ENCODE measurements around the gene CTDP1.

The CTDP1 gene

DNA sequence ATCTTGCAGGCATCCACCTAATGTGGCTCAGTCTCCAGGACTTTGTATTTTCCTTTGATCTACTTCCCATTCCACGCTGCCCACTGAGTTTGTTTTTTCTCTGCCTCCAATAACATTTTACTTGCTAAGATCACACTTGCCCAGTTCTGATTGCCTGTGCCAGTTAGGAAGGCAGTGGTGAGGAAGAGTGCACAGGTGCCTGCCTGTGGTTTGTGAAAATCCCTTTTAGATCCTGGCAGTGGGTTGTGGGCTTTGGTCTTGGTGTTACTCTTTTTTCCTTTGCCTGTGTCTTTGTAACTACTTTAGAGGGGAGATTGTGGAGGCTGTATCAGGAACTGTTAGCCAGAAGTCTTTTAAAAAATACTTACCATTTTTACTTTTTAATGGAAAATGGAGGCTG lies 81.3 kb downstream of the CTDP1 start:
- in situ Hi-C loops (cut with MboI; ENCODE audit: low pct_unique_long_range_greater_than_20kb, low sequenced_read_pairs, unreplicated experiment): no loop called here
- TF ChIP-seq, protein P1, sequence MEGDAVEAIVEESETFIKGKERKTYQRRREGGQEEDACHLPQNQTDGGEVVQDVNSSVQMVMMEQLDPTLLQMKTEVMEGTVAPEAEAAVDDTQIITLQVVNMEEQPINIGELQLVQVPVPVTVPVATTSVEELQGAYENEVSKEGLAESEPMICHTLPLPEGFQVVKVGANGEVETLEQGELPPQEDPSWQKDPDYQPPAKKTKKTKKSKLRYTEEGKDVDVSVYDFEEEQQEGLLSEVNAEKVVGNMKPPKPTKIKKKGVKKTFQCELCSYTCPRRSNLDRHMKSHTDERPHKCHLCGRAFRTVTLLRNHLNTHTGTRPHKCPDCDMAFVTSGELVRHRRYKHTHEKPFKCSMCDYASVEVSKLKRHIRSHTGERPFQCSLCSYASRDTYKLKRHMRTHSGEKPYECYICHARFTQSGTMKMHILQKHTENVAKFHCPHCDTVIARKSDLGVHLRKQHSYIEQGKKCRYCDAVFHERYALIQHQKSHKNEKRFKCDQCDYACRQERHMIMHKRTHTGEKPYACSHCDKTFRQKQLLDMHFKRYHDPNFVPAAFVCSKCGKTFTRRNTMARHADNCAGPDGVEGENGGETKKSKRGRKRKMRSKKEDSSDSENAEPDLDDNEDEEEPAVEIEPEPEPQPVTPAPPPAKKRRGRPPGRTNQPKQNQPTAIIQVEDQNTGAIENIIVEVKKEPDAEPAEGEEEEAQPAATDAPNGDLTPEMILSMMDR (IDR thresholded peaks at IDR 0.05; ENCODE audit: extremely low read depth, insufficient read depth, missing control alignments): no peak

DNA sequence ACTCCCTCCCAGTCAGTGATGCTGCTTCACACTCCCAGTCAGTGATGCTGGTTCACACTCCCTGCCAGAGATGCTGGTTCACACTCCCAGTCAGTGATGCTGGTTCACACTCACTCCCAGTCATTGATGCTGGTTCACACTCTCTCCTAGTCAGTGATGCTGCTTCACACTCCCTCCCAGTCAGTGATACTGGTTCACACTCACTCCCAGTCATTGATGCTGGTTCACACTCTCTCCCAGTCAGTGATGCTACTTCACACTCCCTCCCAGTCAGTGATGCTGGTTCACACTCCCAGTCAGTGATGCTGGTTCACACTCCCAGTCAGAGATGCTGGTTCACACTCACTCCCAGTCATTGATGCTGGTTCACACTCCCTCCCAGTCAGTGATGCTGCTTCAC lies 83.8 kb downstream of the CTDP1 start:
- DNase-seq (ENCODE audit: low spot score): no peak
- in situ Hi-C loops (cut with MboI; ENCODE audit: low pct_unique_long_range_greater_than_20kb, low sequenced_read_pairs, unreplicated experiment): no loop called here
- TF ChIP-seq, protein P1 (IDR thresholded peaks at IDR 0.05; ENCODE audit: extremely low read depth, insufficient read depth, missing control alignments): no peak

More for the DNA sequence above, 81.3 kb downstream of the CTDP1 start:
- DNase-seq (ENCODE audit: low spot score): no peak

DNA sequence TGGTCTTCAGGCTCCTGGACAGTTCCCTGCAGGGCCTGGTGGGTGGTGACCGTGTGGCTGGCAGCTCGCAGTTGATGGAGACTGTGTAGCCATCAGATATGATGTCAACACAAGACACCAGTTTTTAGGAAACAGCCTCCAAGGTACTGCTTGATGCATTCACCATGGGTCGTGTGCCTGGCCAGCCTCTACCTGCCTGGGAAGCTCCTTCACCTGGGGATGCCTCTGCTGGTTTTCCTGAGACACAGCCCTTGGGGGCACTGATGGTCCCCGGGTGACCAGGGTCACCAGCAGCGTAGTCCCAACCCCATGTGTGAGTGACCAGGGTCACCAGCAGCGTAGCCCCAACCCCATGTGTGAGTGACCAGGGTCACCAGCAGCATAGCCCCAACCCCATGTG lies 84.5 kb downstream of the CTDP1 start:
- in situ Hi-C loops (cut with MboI; ENCODE audit: low pct_unique_long_range_greater_than_20kb, low sequenced_read_pairs, unreplicated experiment): no loop called here
- TF ChIP-seq, protein P1 (IDR thresholded peaks at IDR 0.05; ENCODE audit: extremely low read depth, insufficient read depth, missing control alignments): no peak
- no peak for DNase-seq (ENCODE audit: low spot score)

DNA sequence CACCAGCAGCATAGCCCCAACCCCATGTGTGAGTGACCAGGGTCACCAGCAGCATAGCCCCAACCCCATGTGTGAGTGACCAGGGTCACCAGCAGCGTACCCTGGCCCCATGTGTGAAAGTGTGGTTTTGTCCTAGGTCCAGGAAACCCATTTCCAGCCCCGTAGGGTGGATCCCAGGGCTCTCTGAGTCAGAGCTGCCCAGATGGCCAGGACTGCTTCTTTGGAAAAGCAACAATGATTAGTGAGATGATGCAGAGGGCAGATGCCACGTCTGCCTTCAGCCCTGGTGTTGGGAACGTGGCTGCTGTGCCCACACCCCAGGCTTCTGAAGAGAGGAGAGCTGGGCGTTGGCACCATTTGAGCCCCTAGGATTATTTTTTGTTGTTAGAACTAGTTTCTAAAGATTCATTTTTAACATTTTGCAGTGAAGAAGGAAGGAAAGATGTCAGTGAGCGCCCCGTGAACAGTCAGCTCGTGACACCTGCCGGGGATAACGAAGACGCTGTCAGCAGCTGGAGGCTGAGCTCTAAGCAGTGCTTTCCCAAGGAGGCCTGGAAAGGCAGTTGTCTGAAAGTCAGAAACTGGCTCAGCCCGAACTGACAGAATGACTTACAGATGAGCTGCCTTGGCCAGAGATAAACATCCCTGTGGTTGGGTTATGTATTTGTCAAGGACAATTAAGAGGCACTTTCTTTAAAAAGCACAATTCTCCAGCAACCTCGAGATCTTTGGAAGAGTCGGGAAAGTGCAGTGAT lies 86.1 kb downstream of the CTDP1 start:
- DNase-seq (ENCODE audit: low spot score): no peak
- TF ChIP-seq, protein P1 (IDR thresholded peaks at IDR 0.05; ENCODE audit: extremely low read depth, insufficient read depth, missing control alignments): no peak
- in situ Hi-C loops (cut with MboI; ENCODE audit: low pct_unique_long_range_greater_than_20kb, low sequenced_read_pairs, unreplicated experiment): no loop called here

DNA sequence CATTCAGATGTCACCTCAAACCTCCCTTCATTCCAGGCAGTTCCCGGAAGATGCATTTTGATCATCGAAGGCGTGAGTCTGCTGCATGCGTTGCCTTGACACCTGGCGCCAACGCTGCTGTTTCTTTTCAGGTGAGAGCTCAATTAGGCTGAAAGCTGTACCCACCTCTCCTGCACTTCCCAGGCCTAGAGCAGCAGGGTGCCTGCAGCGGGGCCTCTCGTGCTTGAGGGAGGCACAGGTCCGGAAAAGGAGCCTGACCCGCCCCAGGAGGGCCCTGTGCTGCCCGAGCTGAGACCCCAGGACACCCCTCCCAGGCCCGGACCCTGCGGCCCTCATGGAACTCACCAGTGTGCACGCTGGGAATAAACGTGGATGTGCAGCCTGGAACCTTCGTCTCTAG lies 86.7 kb downstream of the CTDP1 start:
- no peak for DNase-seq (ENCODE audit: low spot score)
- in situ Hi-C loops (cut with MboI; ENCODE audit: low pct_unique_long_range_greater_than_20kb, low sequenced_read_pairs, unreplicated experiment): no loop called here

DNA sequence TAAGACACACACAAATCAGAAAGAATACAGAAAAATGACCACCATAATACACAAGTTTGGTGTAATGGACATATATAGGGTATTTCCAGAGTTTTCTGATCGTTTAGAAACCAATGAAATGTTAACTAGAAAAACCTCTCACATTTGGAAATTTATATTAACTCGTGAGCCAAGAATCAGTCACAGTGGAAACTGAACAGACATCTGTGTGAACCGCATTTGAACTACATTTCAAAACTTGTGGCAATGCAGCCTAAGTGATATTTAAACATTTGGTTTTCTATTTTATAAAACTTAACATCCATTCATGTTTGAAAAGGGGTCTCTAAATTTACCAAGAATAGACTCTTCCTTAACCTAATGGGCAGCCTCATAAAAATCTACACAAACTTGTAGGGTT lies 89.1 kb downstream of the CTDP1 start:
- TF ChIP-seq, protein P1 (IDR thresholded peaks at IDR 0.05; ENCODE audit: extremely low read depth, insufficient read depth, missing control alignments): no peak
- no peak for DNase-seq (ENCODE audit: low spot score)
- in situ Hi-C loops (cut with MboI; ENCODE audit: low pct_unique_long_range_greater_than_20kb, low sequenced_read_pairs, unreplicated experiment): no loop called here

More for the DNA sequence above, 86.7 kb downstream of the CTDP1 start:
- TF ChIP-seq, protein P1 (IDR thresholded peaks at IDR 0.05; ENCODE audit: extremely low read depth, insufficient read depth, missing control alignments): no peak

Data from GM13977 (cell line).